ENCODE results near the gene RHBDL2. TPM values are rescaled to one million over a fixed set of nuclear protein-coding genes. Genes with fewer than 3 reads are reported as not detected.
A peak's percentile ranks its signal among the peaks of the same experiment; 100 is the strongest.

The RHBDL2 gene
- total and polyA plus RNA-seq, 9 of the 15 experiments (the other 6 are each of a cell fraction or from before 2014, with no cell fraction given) = not detected

DNA sequence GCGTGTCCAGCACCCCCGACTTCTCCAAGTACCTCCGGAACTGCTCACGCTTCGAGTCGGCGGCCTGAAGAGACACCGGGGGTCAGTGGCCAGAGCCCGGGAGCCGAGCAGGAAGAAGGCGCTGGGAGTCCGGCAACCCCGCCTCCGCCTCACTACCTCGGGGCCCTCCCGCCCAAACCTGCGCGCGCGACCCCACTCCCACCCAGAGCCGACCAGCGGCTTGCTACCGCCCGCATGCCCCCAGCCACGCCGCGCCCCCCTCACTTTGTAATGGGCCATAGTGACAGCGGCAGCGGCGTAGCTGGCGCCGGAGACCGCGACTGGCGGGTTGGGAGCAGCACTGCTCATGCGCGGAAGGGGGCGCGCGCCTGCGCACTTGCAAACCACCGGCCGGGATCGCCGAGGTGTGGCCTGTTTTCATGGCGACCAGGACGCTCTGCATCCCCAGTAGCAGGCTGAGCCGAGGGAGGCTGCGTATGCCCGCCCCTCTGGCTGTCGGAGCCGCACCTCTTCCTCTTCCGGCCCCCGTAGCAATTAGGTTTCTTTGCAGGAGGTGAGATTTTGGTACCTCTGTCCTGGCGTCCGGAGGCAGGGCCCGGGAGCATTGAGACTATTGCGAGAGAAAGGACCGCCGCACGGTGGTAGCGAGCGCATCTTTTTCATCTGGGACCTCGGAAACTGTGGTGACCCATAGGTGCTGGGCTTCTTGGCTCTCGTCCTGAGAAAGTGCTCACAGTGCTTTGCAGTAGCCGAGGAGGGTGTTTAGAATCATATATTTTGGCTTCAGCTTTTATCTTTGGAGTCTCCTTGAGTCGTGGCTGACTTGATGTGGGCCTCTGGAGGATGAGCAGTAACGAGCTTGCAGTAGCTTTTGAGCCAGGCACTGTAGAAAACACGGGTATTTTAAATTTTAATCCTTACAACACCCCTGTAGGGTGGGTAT lies 68.3 kb downstream of the RHBDL2 start, which contains the start of gene MYCBP (continued):
- TF ChIP-seq ZNF518B (CRISPR knock-in tag; IDR thresholded peaks at IDR 0.05) (no peak), NR3C1 (CRISPR knock-in tag; IDR thresholded peaks at IDR 0.05) (no peak), PHF20 (IDR thresholded peaks at IDR 0.05; ENCODE audit: partially characterized antibody) (peak; percentile 16), BCOR (IDR thresholded peaks at IDR 0.05) (no peak), PPARD (CRISPR knock-in tag; IDR thresholded peaks at IDR 0.05) (no peak), SMC3 (conservative IDR thresholded peaks at IDR 0.05; ENCODE audit: insufficient read depth, low read depth, low read length) (0 out of 2 replicates have a peak, but pooled peaks have one; percentile 6), ZNF75A (CRISPR knock-in tag; IDR thresholded peaks at IDR 0.05) (no peak), CLOCK (CRISPR knock-in tag; IDR thresholded peaks at IDR 0.05; ENCODE audit: borderline replicate concordance) (no peak), SIRT6 (IDR thresholded peaks at IDR 0.05; ENCODE audit: low read depth, low read length) (no peak), HDAC8 (tag; IDR thresholded peaks at IDR 0.05) (no peak), HCFC1 (IDR thresholded peaks at IDR 0.05; ENCODE audit: low read depth, low read length) (peak; percentile 70), ASH1L (IDR thresholded peaks at IDR 0.05; ENCODE audit: borderline replicate concordance, low read depth, partially characterized antibody) (no peak), ZFX (CRISPR knock-in tag; IDR thresholded peaks at IDR 0.05) (peak; percentile 57; the same call in 1 of the 2 replicates)
- TF ChIP-seq, protein P1, sequence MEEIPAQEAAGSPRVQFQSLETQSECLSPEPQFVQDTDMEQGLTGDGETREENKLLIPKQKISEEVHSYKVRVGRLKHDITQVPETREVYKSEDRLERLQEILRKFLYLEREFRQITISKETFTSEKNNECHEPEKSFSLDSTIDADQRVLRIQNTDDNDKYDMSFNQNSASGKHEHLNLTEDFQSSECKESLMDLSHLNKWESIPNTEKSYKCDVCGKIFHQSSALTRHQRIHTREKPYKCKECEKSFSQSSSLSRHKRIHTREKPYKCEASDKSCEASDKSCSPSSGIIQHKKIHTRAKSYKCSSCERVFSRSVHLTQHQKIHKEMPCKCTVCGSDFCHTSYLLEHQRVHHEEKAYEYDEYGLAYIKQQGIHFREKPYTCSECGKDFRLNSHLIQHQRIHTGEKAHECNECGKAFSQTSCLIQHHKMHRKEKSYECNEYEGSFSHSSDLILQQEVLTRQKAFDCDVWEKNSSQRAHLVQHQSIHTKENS (CRISPR knock-in tag; IDR thresholded peaks at IDR 0.05) = no peak
- TF ChIP-seq, protein P2, sequence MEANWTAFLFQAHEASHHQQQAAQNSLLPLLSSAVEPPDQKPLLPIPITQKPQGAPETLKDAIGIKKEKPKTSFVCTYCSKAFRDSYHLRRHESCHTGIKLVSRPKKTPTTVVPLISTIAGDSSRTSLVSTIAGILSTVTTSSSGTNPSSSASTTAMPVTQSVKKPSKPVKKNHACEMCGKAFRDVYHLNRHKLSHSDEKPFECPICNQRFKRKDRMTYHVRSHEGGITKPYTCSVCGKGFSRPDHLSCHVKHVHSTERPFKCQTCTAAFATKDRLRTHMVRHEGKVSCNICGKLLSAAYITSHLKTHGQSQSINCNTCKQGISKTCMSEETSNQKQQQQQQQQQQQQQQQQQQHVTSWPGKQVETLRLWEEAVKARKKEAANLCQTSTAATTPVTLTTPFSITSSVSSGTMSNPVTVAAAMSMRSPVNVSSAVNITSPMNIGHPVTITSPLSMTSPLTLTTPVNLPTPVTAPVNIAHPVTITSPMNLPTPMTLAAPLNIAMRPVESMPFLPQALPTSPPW (CRISPR knock-in tag; IDR thresholded peaks at IDR 0.05) = peak; percentile 76

Data from K562 (cell line).